ENCODE results near the gene SEPTIN6.

DNA sequence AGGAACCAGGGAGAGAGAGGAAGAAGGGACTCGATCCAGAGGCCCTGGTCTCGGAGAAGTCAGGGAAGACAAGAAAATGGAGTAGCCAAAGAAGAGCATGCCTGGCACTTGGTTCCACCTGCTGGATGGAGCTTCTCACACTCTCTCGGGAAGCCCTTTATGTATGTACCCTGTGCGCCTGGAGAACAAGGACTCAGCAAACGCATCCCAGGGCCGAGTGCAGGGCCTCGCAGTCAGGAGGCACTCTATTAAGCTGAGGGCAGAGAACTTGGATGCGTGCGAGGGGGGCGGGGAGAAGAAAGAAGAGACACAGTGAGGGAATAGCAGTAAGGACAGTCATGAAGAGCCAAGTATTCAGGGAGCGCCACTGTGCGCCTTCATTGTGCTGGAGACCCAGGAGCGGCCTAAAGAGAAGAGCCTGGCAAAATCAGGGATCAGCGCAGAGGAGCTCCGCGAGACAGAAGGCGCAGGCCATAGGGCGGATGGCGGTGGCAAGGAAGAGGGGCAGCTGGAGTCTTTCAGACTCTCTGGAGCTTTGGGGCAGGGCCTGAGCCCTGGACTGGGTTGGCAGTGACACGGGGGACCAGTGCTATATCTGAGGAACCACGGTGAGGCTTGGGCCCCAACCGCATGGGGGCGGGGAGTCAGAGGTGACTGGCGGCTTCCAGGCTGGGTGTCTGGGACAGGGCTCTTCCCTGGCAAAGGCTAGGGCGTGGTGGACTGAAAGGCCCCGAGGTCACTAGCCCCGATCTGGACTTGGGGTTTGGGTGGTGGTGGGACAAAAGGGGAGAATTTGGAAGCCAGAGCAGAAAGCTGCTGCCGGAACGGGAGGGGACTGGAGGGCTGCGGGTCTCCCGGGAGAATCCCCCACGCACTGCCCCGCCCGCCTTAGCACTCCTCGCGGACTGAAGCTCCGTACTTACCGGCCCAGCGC, 1.9 kb upstream of the SEPTIN6 start:
- TF ChIP-seq CTCF (IDR thresholded peaks at IDR 0.05) (no peak), POLR2A (IDR thresholded peaks at IDR 0.05) (no peak)
